HG03108 (cell line): ENCODE measurements around the gene OR11H6.
"Not testable (repeated sequence)": the region's sequence is repeated elsewhere in the genome, so short reads cannot be mapped to it uniquely, and the experiment has no call there.

Source experiments
- ATAC-seq: cut with Tn5 transposase; IDR thresholded peaks from one replicate; pipeline ENCODE4 v1.9.1; 2021; ENCODE audit warnings: moderate library complexity; ENCODE audit not compliant: unreplicated experiment

OR11H6 gene

GRCh38 chr14:20262642-20263128, 39.2 kb downstream of the OR11H6 start:
- no peak for ATAC-seq

- ATAC-seq: not testable (repeated sequence)
Observed at GRCh38 chr14:20264361-20264760, 40.9 kb downstream of the OR11H6 start.

- ATAC-seq: no peak
Observed at GRCh38 chr14:20274062-20274461, 50.6 kb downstream of the OR11H6 start.
